Hepatocyte (in vitro differentiated cells): Measurements from ENCODE around the gene CC2D1A. TPM values are rescaled to one million over a fixed set of nuclear protein-coding genes. Genes with fewer than 3 reads are reported as not detected.

Experiments used
- DNase-seq: peaks from one replicate; pipeline ENCODE4 v3.0.0-alpha.2; 2016; ENCODE audit warnings: low spot score
- H2AFZ ChIP-seq: fragments of 200-600 bp; sonication (generic); 2 replicates; pipeline ENCODE4 v1.6.0; 2016; ENCODE audit warnings: antibody characterized with exemption, mild to moderate bottlenecking
- H3K27ac ChIP-seq: fragments of 200-600 bp; sonication (generic); 2 replicates; pipeline ENCODE4 v1.5.1; 2016; ENCODE audit warnings: mild to moderate bottlenecking
- H3K27me3 ChIP-seq: fragments of 200-600 bp; sonication (generic); 2 replicates; pipeline ENCODE4 v1.6.1; 2016
- H3K36me3 ChIP-seq: fragments of 200-600 bp; sonication (generic); replicated peaks from 2 replicates; pipeline ENCODE4 v1.5.1; 2016; ENCODE audit warnings: low read depth; ENCODE audit not compliant: insufficient read depth
- H3K4me1 ChIP-seq: fragments of 200-600 bp; sonication (generic); 2 replicates; pipeline ENCODE4 v1.5.1; 2016; ENCODE audit warnings: mild to moderate bottlenecking, moderate library complexity; ENCODE audit not compliant: insufficient read depth
- H3K4me2 ChIP-seq: fragments of 200-600 bp; sonication (generic); 2 replicates; pipeline ENCODE4 v1.6.0; 2016
- H3K4me3 ChIP-seq: fragments of 200-600 bp; sonication (generic); 2 replicates; pipeline ENCODE4 v1.5.1; 2016; ENCODE audit warnings: mild to moderate bottlenecking
- H3K79me2 ChIP-seq: fragments of 200-600 bp; sonication (generic); 2 replicates; pipeline ENCODE4 v1.6.0; 2017; ENCODE audit warnings: mild to moderate bottlenecking
- H3K9me2 ChIP-seq: fragments of 200-600 bp; sonication (generic); replicated peaks from 2 replicates; pipeline ENCODE4 v1.6.0; 2017; ENCODE audit warnings: mild to moderate bottlenecking; ENCODE audit not compliant: insufficient read depth
- H3K9me3 ChIP-seq: fragments of 200-600 bp; sonication (generic); 2 replicates; pipeline ENCODE4 v1.5.1; 2016; ENCODE audit warnings: low read depth, mild to moderate bottlenecking
- H4K20me1 ChIP-seq: fragments of 200-600 bp; sonication (generic); 2 replicates; pipeline ENCODE4 v1.6.0; 2016; ENCODE audit warnings: mild to moderate bottlenecking; ENCODE audit not compliant: insufficient read depth, poor library complexity, severe bottlenecking
- CTCF ChIP-seq: fragments of 200-600 bp; sonication (generic); IDR thresholded peaks from 2 replicates; pipeline ENCODE4 v1.5.1; 2016; ENCODE audit warnings: antibody characterized with exemption, mild to moderate bottlenecking; ENCODE audit not compliant: poor library complexity
- EZH2 ChIP-seq: fragments of 200-600 bp; sonication (generic); IDR thresholded peaks from 2 replicates; pipeline ENCODE4 v1.6.1; 2016; ENCODE audit warnings: antibody characterized with exemption, mild to moderate bottlenecking, borderline replicate concordance
- EZH2phosphoT487 ChIP-seq: fragments of 200-600 bp; sonication (generic); IDR thresholded peaks from one replicate; pipeline ENCODE4 v1.6.1; 2018; ENCODE audit warnings: antibody characterized with exemption, mild to moderate bottlenecking, low read depth, moderate library complexity; ENCODE audit not compliant: unreplicated experiment, severe bottlenecking
- WGBS: methylation state at CpG from one replicate; pipeline ENCODE4 v1.1.6; 2016; ENCODE audit warnings: low lambda C conversion rate; ENCODE audit errors: missing lambda C conversion rate; 5-methylcytosine and 5-hydroxymethylcytosine counted together
- polyA plus RNA-seq: library from polyadenylated mRNA; unstranded; fragments of >200 nt; fragmentation: Nextera tagmentation; extraction: Ambion mirVana; gene quantifications from 2 replicates; pipeline ENCODE4 v1.2.1, GENCODE V29; 2016
- total RNA-seq: library from RNA; depleted of rRNA; stranded (reverse); fragments of >200 nt; gene quantifications from 2 replicates; pipeline ENCODE4 v1.2.3, GENCODE V29; 2014

CC2D1A gene
- total and polyA plus RNA-seq, 2 experiments from 2014 or later: 20.8 to 43.3 TPM

DNA sequence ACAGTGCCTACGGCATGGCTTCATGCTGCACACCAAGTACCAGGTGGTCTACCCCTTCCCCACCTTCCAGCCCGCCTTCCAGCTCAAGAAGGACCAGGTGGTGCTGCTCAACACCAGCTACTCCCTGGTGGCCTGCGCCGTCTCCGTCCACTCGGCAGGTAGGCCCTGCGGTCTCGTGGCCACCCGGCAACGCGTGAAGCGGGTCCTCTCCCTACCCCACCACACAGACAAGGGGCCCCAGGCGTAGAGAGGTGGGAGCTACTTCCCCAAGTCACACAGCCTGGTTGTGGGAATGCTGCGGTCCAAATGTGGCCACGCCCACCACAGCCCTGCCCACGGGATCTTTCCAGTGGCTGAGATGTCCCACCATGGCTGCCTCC is 50.4 kb downstream of the CC2D1A start:
- Histone ChIP-seq H3K4me1 (peaks cover 5% of the 10 kb centered on the region), H3K79me2 (peaks cover 23% of the 10 kb centered on the region), H3K9me2 (no peaks in the 10 kb centered on the region), H3K27me3 (no peaks in the 10 kb centered on the region), H3K27ac (no peak overlapping the region), H3K4me2 (no peak overlapping the region), H4K20me1 (no peaks in the 10 kb centered on the region), H3K9me3 (no peaks in the 10 kb centered on the region), H3K36me3 (no peaks in the 10 kb centered on the region), H2AFZ (no peak overlapping the region), H3K4me3 (no peak overlapping the region)
- 96% methylated on average over 16 of the region's 16 CpGs for WGBS
- TF ChIP-seq CTCF: no peak
- no peak for TF ChIP-seq EZH2phosphoT487
- DNase-seq: peak; percentile 2

DNA sequence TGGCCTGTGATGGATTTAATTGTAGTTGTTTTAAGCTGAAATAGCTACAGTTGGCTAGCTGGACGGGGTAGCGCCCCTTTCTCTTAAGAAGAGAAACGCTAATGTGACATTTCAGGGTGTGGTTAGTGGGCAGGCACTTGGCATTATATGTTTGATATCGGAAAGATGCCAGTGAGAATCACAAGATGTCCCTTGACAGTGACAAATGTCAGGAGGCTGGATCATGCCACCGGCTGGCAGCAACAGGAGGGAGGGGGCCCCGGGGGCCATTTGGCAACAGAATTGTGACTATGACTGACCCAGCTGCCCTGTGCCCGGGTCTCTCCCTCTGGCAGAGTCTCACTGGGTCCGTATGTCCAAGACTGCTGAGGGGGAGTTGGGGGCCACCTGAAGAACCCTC is 51.0 kb downstream of the CC2D1A start:
- Histone ChIP-seq H3K9me3 (no peaks in the 10 kb centered on the region), H3K27ac (no peak overlapping the region), H3K36me3 (no peaks in the 10 kb centered on the region), H3K79me2 (peaks cover 23% of the 10 kb centered on the region), H3K4me2 (no peak overlapping the region), H3K4me3 (no peak overlapping the region), H3K4me1 (peaks cover 5% of the 10 kb centered on the region), H4K20me1 (no peaks in the 10 kb centered on the region), H3K27me3 (no peaks in the 10 kb centered on the region), H2AFZ (no peak overlapping the region), H3K9me2 (no peaks in the 10 kb centered on the region)
- no peak for TF ChIP-seq EZH2phosphoT487
- no peak for TF ChIP-seq CTCF
- TF ChIP-seq EZH2: no peak
- WGBS: 94% methylated on average over 8 of the region's 8 CpGs
- DNase-seq: no peak

- TF ChIP-seq EZH2 (no peak), EZH2phosphoT487 (no peak), CTCF (no peak)
- no peak overlapping the region for H3K27ac ChIP-seq
- H3K9me2 ChIP-seq: no peaks in the 10 kb centered on the region
- no peak for DNase-seq
- H2AFZ ChIP-seq: no peak overlapping the region
- no peaks in the 10 kb centered on the region for H3K36me3 ChIP-seq
- H3K79me2 ChIP-seq: peaks cover 19% of the 10 kb centered on the region
- H3K4me2 ChIP-seq: no peak overlapping the region
- H3K4me3 ChIP-seq: no peak overlapping the region
- peaks cover 5% of the 10 kb centered on the region for H3K4me1 ChIP-seq
- H3K27me3 ChIP-seq: no peaks in the 10 kb centered on the region
- 90% methylated on average over 12 of the region's 12 CpGs for WGBS
- H3K9me3 ChIP-seq: no peaks in the 10 kb centered on the region
- H4K20me1 ChIP-seq: no peaks in the 10 kb centered on the region
Observed at GRCh38 chr19:13958043-13958442, 52.0 kb downstream of the CC2D1A start.
